HCT116 (cell line): Measurements from ENCODE around the gene SLC25A4. TPM values are rescaled to one million over a fixed set of nuclear protein-coding genes. Genes with fewer than 3 reads are reported as not detected.
A peak's percentile ranks its signal among the peaks of the same experiment; 100 is the strongest.

Experiments used
- ATAC-seq: fragments of 200-7000 bp; cut with Tn5 transposase; 2 replicates; pipeline ENCODE4 v1.9.1; 2020; ENCODE audit warnings: mild to moderate bottlenecking, moderate library complexity
- BruUV-seq: library from RNA; stranded (reverse); fragments of 400-500 nt; replicated peaks from 2 replicates; lab custom pipeline; 2021; lab: Mats Ljungman, UMichigan
- CTCF ChIA-PET: fragments of 300-600 bp; sonication (Branson Sonifier 250); formaldehyde crosslinking; loops from one replicate; lab custom pipeline; 2021; ENCODE audit warnings: antibody characterized with exemption; lab: Charles Lee
- POLR2A ChIA-PET: fragments of 300-600, 350-600 bp; sonication (Branson Sonifier 250); formaldehyde crosslinking; loops from one replicate; lab custom pipeline; 2021; ENCODE audit warnings: antibody characterized with exemption; lab: Charles Lee
- RAD21 ChIA-PET, 2 experiments: fragments of 300-600 bp; sonication (Branson Sonifier 250); formaldehyde crosslinking; loops; one replicate each; lab custom pipeline; 2023; ENCODE audit warnings: low total read pairs in 2 of 2; ENCODE audit not compliant: uncharacterized antibody in 2 of 2, unreplicated experiment in 2 of 2, low non-redundant PET in 1 of 2; lab: Charles Lee
- DNase-seq: peaks from one replicate; pipeline ENCODE4 v3.0.0-alpha.2; 2010; ENCODE audit warnings: low read depth, low spot score
- H2AFZ ChIP-seq: fragments of 200-600 bp; shearing (Covaris generic), sonication (generic); 2 replicates; pipeline ENCODE4 v1.6.1; 2017; ENCODE audit warnings: low read depth, mixed run types, mixed read lengths, antibody characterized with exemption, low read length; ENCODE audit not compliant: poor library complexity, severe bottlenecking
- H3K27ac ChIP-seq: 2 replicates; pipeline ENCODE4 v1.5.1; 2012; ENCODE audit warnings: low read depth, low read length
- H3K27me3 ChIP-seq: fragments of 200-600 bp; sonication (generic); 2 replicates; pipeline ENCODE4 v1.6.1; 2016; ENCODE audit warnings: mixed run types, low read length, mixed read lengths; ENCODE audit not compliant: insufficient read depth
- H3K36me3 ChIP-seq, 2 experiments: fragments of 200-500 bp in 1 of 2; fragments of 200-600 bp in 1 of 2; sonication (Bioruptor generic) in 1 of 2; sonication (generic) in 1 of 2; 2 replicates each; pipeline versions ENCODE4 v1.5.1 to v1.6.1; 2014 to 2016; ENCODE audit warnings: low read length in 2 of 2, inconsistent platforms in 1 of 2, mixed read lengths in 1 of 2, mixed run types in 1 of 2; ENCODE audit not compliant: insufficient read depth in 2 of 2, control insufficient read depth in 1 of 2
- H3K4me1 ChIP-seq, 2 experiments: fragments of 200-600 bp in 1 of 2; sonication (generic) in 1 of 2; 2 replicates each; pipeline versions ENCODE4 v1.5.1 to v1.6.1; 2012 to 2017; ENCODE audit warnings: low read length in 2 of 2, inconsistent platforms in 1 of 2, mild to moderate bottlenecking in 1 of 2, mixed read lengths in 1 of 2, mixed run types in 1 of 2, moderate library complexity in 1 of 2; ENCODE audit not compliant: insufficient read depth in 2 of 2, control insufficient read depth in 1 of 2
- H3K4me2 ChIP-seq: fragments of 200-600 bp; sonication (generic); 2 replicates; pipeline ENCODE4 v1.6.1; 2017; ENCODE audit warnings: mixed run types, low read length, mixed read lengths
- H3K4me3 ChIP-seq, 2 experiments: fragments of 200-600 bp in 1 of 2; sonication (generic) in 1 of 2; replicated peaks in 1 of 2; 2 replicates each; pipeline ENCODE4 v1.5.1; 2011 to 2016; ENCODE audit warnings: low read length in 2 of 2, control low read depth in 1 of 2, low read depth in 1 of 2, mild to moderate bottlenecking in 1 of 2, mixed read lengths in 1 of 2, mixed run types in 1 of 2
- H3K79me2 ChIP-seq: fragments of 200-600 bp; sonication (generic); 2 replicates; pipeline ENCODE4 v1.6.1; 2017; ENCODE audit warnings: mild to moderate bottlenecking, mixed run types, low read length, moderate library complexity, mixed read lengths; ENCODE audit not compliant: insufficient read depth
- H3K9ac ChIP-seq: fragments of 200-600 bp; sonication (generic); 2 replicates; pipeline ENCODE4 v1.6.1; 2016; ENCODE audit warnings: low read length, mixed read lengths
- H3K9me2 ChIP-seq: fragments of 200-600 bp; sonication (generic), shearing (Covaris generic); 2 replicates; pipeline ENCODE4 v1.6.1; 2017; ENCODE audit warnings: mixed run types, mild to moderate bottlenecking, moderate library complexity; ENCODE audit not compliant: insufficient read depth
- H3K9me3 ChIP-seq, 2 experiments: fragments of 200-500 bp in 1 of 2; fragments of 200-600 bp in 1 of 2; sonication (Bioruptor generic) in 1 of 2; sonication (generic) in 1 of 2; 2 replicates each; pipeline ENCODE4 v1.6.1; 2014 to 2017; ENCODE audit warnings: low read length in 2 of 2, mixed read lengths in 2 of 2, inconsistent platforms in 1 of 2, low read depth in 1 of 2, mild to moderate bottlenecking in 1 of 2, mixed run types in 1 of 2, moderate library complexity in 1 of 2; ENCODE audit not compliant: control insufficient read depth in 1 of 2, insufficient read depth in 1 of 2
- H4K20me1 ChIP-seq: fragments of 200-600 bp; sonication (generic), shearing (Covaris generic); 2 replicates; pipeline ENCODE4 v1.6.1; 2017; ENCODE audit warnings: mixed run types, mild to moderate bottlenecking, moderate library complexity; ENCODE audit not compliant: insufficient read depth
- CTCF ChIP-seq, 3 experiments: fragments of 200-600 bp in 1 of 3; sonication (generic) in 1 of 3; IDR thresholded peaks in 2 of 3; conservative IDR thresholded peaks in 1 of 3; 2 replicates each; pipeline ENCODE4 v1.5.1; 2012 to 2017; ENCODE audit warnings: low read depth in 2 of 3, low read length in 2 of 3, antibody characterized with exemption in 1 of 3, borderline replicate concordance in 1 of 3, control low read depth in 1 of 3, mild to moderate bottlenecking in 1 of 3, mixed read lengths in 1 of 3, mixed run types in 1 of 3, moderate library complexity in 1 of 3; ENCODE audit not compliant: insufficient read depth in 1 of 3
- ELF1 ChIP-seq: IDR thresholded peaks from 2 replicates; pipeline ENCODE4 v1.6.1; 2012; ENCODE audit warnings: low read depth, borderline replicate concordance
- EZH2 ChIP-seq: fragments of 200-600 bp; sonication (generic); IDR thresholded peaks from 2 replicates; pipeline ENCODE4 v1.6.1; 2017; ENCODE audit warnings: antibody characterized with exemption, mixed run types
- SIN3A ChIP-seq: IDR thresholded peaks from 2 replicates; pipeline ENCODE4 v1.6.1; 2012; ENCODE audit warnings: low read depth
- SRF ChIP-seq: IDR thresholded peaks from 2 replicates; pipeline ENCODE4 v1.6.1; 2012; ENCODE audit warnings: low read depth
- TCF7L2 ChIP-seq: IDR thresholded peaks from 2 replicates; pipeline ENCODE4 v1.7.0; 2011; ENCODE audit warnings: borderline replicate concordance, inconsistent platforms; ENCODE audit not compliant: insufficient read depth, insufficient read length; ENCODE audit errors: extremely low read depth
- ZNF274 ChIP-seq: fragments of 200-500 bp; sonication (Bioruptor generic); IDR thresholded peaks from 2 replicates; pipeline ENCODE4 v1.6.1; 2014; ENCODE audit warnings: mild to moderate bottlenecking, low read depth, low read length, inconsistent platforms
- intact Hi-C: fragments of 100-400 bp; cut with micrococcal nuclease; formaldehyde crosslinking; loops from 2 replicates; pipeline ENCODE4 v1.10.0; 2022
- total RNA-seq: library from RNA; stranded (reverse); gene quantifications from one replicate; pipeline ENCODE4 v1.2.1, GENCODE V29; 2021; ENCODE audit not compliant: unreplicated experiment
- TF ChIP-seq, protein P1 (sequence below): IDR thresholded peaks from 2 replicates; pipeline ENCODE4 v1.6.1; 2011; ENCODE audit warnings: mild to moderate bottlenecking, low read length, moderate library complexity; ENCODE audit not compliant: insufficient replicate concordance; ENCODE audit errors: extremely low read depth

The SLC25A4 gene
- total RNA-seq, 1 experiment from 2014 or later, result 27.9 TPM

- Histone ChIP-seq H3K4me3 (peak overlapping the region; percentile 58 to 70), H3K27ac (no peak overlapping the region), H3K4me1 (peaks cover 4 to 15% of the 10 kb centered on the region in 2 experiments; a peak in 3 of 4 replicates), H3K27me3 (no peaks in the 10 kb centered on the region), H2AFZ (no peak overlapping the region), H3K9ac (peak overlapping the region; percentile 61), H3K36me3 (no peaks in the 10 kb centered on the region), H3K9me3 (no peaks in the 10 kb centered on the region), H3K9me2 (no peaks in the 10 kb centered on the region), H3K4me2 (peak overlapping the region; percentile 88), H4K20me1 (no peaks in the 10 kb centered on the region), H3K79me2 (no peaks in the 10 kb centered on the region)
- DNase-seq (no peak), ATAC-seq (peak; percentile 67)
- CTCF ChIA-PET, result interaction anchor here (0.8 to 1.9 kb wide), 6 partner anchors 9 to 138 kb away, joined by 3 to 14 read pairs (median 4); no protein-coding TSS in a partner anchor
- POLR2A ChIA-PET, result interaction anchor here (0.8 to 2.5 kb wide), 7 partner anchors 9 to 287 kb away, joined by 3 to 11 read pairs (median 3); no protein-coding TSS in a partner anchor
- no peak for TF ChIP-seq SIN3A
- no peak for TF ChIP-seq ELF1
- TF ChIP-seq, protein P1, sequence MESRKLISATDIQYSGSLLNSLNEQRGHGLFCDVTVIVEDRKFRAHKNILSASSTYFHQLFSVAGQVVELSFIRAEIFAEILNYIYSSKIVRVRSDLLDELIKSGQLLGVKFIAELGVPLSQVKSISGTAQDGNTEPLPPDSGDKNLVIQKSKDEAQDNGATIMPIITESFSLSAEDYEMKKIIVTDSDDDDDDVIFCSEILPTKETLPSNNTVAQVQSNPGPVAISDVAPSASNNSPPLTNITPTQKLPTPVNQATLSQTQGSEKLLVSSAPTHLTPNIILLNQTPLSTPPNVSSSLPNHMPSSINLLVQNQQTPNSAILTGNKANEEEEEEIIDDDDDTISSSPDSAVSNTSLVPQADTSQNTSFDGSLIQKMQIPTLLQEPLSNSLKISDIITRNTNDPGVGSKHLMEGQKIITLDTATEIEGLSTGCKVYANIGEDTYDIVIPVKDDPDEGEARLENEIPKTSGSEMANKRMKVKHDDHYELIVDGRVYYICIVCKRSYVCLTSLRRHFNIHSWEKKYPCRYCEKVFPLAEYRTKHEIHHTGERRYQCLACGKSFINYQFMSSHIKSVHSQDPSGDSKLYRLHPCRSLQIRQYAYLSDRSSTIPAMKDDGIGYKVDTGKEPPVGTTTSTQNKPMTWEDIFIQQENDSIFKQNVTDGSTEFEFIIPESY, result no peak
- TF ChIP-seq ZNF274, result no peak
- TF ChIP-seq CTCF (IDR thresholded peaks at IDR 0.05 in 2 of 3, conservative IDR thresholded peaks at IDR 0.05 in 1 of 3; ENCODE audit: borderline replicate concordance in 1 of 3, insufficient read depth in 1 of 3, low read depth in 2 of 3, low read length in 2 of 3), result no peak
- TF ChIP-seq EZH2, result no peak
- TF ChIP-seq TCF7L2, result no peak
- peak; percentile 51; the same call in 1 of the 2 replicates for TF ChIP-seq SRF
- no TSS peak for BruUV-seq
- intact Hi-C loops, result no loop called here
- RAD21 ChIA-PET, result interaction anchor here in 1 of 2 experiments (1.1 kb wide), 1 partner anchor 162 kb away, joined by 3 read pairs; no protein-coding TSS in a partner anchor
Measured at GRCh38 chr4:185143601-185143969, 519 bp downstream of the SLC25A4 start.
